OCI-LY7 (cell line): ENCODE data around the gene VASP.
"Not testable (repeated sequence)": the region's sequence is repeated elsewhere in the genome, so short reads cannot be mapped to it uniquely, and the experiment has no call there.

Experiments used
- CTCF ChIP-seq: fragments of 200-600 bp; sonication (generic); conservative IDR thresholded peaks from 2 replicates; pipeline ENCODE4 v1.5.1; 2014; ENCODE audit warnings: mild to moderate bottlenecking, antibody characterized with exemption, low read length, moderate library complexity, mixed read lengths
- EZH2phosphoT487 ChIP-seq: fragments of 200-600 bp; sonication (generic); IDR thresholded peaks from 2 replicates; pipeline ENCODE4 v1.6.1; 2018; ENCODE audit warnings: low read depth, borderline replicate concordance, mild to moderate bottlenecking, mixed run types, antibody characterized with exemption, low read length, moderate library complexity, mixed read lengths

- not testable (repeated sequence) for TF ChIP-seq CTCF, EZH2phosphoT487
These were observed 3.1 kb downstream of the VASP start for GRCh38 chr19:45510352-45510751.
